ENCODE measurements around the gene KDM3B. TPM values are rescaled to one million over a fixed set of nuclear protein-coding genes. Genes with fewer than 3 reads are reported as not detected.
"Not testable (repeated sequence)": the region's sequence is repeated elsewhere in the genome, so short reads cannot be mapped to it uniquely, and the experiment has no call there.

KDM3B gene
- total and polyA plus RNA-seq, 2 donors: 40.0 to 43.2 TPM

DNA sequence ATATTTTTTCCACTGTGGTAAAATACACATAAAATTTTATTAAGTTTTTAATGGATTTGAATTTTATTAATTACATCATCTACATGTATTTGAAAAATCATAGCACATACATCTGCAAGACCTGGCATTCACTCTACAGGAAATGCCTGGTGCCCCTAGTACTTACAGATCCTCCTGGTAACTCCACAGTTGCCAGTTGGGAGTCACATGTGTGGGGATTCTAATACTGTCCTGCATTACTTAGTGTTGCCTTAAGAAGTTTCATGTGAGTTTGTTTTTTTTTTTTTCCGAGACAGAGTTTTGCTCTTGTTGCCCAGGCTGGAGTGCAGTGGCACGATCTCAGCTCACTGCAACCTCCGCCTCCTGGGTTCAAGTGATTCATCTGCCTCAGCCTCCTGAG lies 18.1 kb downstream of the KDM3B start:
- DNase-seq (ENCODE audit: low read depth in 6 of 9, low spot score in 9 of 9): no peak
- no peaks in the 10 kb centered on the region for H3K4me1 ChIP-seq (ENCODE audit: control insufficient read depth in 2 of 2, insufficient read depth in 2 of 2, low read length in 2 of 2)
- H3K9me3 ChIP-seq (ENCODE audit: control insufficient read depth in 2 of 2, insufficient read depth in 1 of 2, low read length in 1 of 2): no peaks in the 10 kb centered on the region
- H3K36me3 ChIP-seq (ENCODE audit: control insufficient read depth in 2 of 2, insufficient read depth in 2 of 2, low read length in 1 of 2): peaks cover 8 to 21% of the 10 kb centered on the region in 2 donors
- H3K4me3 ChIP-seq (ENCODE audit: low read length in 2 of 2): no peak overlapping the region
- WGBS: 97% methylated on average over 3 of the region's 3 CpGs
- no peaks in the 10 kb centered on the region for H3K27me3 ChIP-seq (ENCODE audit: control insufficient read depth in 2 of 2, insufficient read depth in 1 of 2, low read length in 1 of 2)
- no peak overlapping the region for H3K27ac ChIP-seq (ENCODE audit: low read depth in 1 of 2, low read length in 1 of 2)

GRCh38 chr5:138371454-138371853 lies 19.0 kb downstream of the KDM3B start:
- Histone ChIP-seq H3K36me3 (ENCODE audit: control insufficient read depth in 2 of 2, insufficient read depth in 2 of 2, low read length in 1 of 2) (peaks cover 15 to 28% of the 10 kb centered on the region in 2 donors), H3K27me3 (ENCODE audit: control insufficient read depth in 2 of 2, insufficient read depth in 1 of 2, low read length in 1 of 2) (no peaks in the 10 kb centered on the region), H3K27ac (ENCODE audit: low read depth in 1 of 2, low read length in 1 of 2) (no peak overlapping the region), H3K9me3 (ENCODE audit: control insufficient read depth in 2 of 2, insufficient read depth in 1 of 2, low read length in 1 of 2) (no peaks in the 10 kb centered on the region), H3K4me1 (ENCODE audit: control insufficient read depth in 2 of 2, insufficient read depth in 2 of 2, low read length in 2 of 2) (no peaks in the 10 kb centered on the region), H3K4me3 (ENCODE audit: low read length in 2 of 2) (no peak overlapping the region)
- DNase-seq (ENCODE audit: low read depth in 6 of 9, low spot score in 9 of 9): no peak
- 98% methylated on average over 2 of the region's 2 CpGs for WGBS

DNA sequence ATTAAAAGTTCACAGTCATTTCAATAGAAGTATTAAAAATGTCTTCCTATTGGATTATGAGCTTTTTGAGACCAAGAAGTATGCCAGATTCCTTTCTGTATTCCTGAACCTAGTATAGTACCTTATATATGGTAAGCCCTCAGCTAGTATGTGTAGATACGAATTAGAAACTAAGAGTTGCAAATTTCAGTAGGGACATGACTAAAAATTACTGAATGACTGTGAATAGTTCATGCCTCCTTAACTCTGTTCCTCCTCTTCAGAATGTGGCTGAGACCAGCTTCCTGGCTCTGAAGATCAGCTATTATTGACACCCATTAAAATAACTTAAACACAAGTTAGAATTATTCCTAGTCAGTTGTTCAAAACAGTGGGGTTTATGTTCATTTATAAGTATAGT lies 19.7 kb downstream of the KDM3B start:
- Histone ChIP-seq H3K4me3 (ENCODE audit: low read length in 2 of 2) (no peak overlapping the region), H3K4me1 (ENCODE audit: control insufficient read depth in 2 of 2, insufficient read depth in 2 of 2, low read length in 2 of 2) (no peaks in the 10 kb centered on the region), H3K9me3 (ENCODE audit: control insufficient read depth in 2 of 2, insufficient read depth in 1 of 2, low read length in 1 of 2) (no peaks in the 10 kb centered on the region), H3K27ac (ENCODE audit: low read depth in 1 of 2, low read length in 1 of 2) (no peak overlapping the region), H3K27me3 (ENCODE audit: control insufficient read depth in 2 of 2, insufficient read depth in 1 of 2, low read length in 1 of 2) (no peaks in the 10 kb centered on the region), H3K36me3 (ENCODE audit: control insufficient read depth in 2 of 2, insufficient read depth in 2 of 2, low read length in 1 of 2) (peaks cover 23 to 29% of the 10 kb centered on the region in 2 donors)
- 95% methylated on average over 1 of the region's 1 CpG for WGBS
- no peak for DNase-seq (ENCODE audit: low read depth in 6 of 9, low spot score in 9 of 9)

GRCh38 chr5:138372653-138373052 lies 20.2 kb downstream of the KDM3B start:
- Histone ChIP-seq H3K9me3 (ENCODE audit: control insufficient read depth in 2 of 2, insufficient read depth in 1 of 2, low read length in 1 of 2) (no peaks in the 10 kb centered on the region), H3K27ac (ENCODE audit: low read depth in 1 of 2, low read length in 1 of 2) (no peak overlapping the region), H3K36me3 (ENCODE audit: control insufficient read depth in 2 of 2, insufficient read depth in 2 of 2, low read length in 1 of 2) (peaks cover 27 to 33% of the 10 kb centered on the region in 2 donors), H3K27me3 (ENCODE audit: control insufficient read depth in 2 of 2, insufficient read depth in 1 of 2, low read length in 1 of 2) (no peaks in the 10 kb centered on the region), H3K4me1 (ENCODE audit: control insufficient read depth in 2 of 2, insufficient read depth in 2 of 2, low read length in 2 of 2) (no peaks in the 10 kb centered on the region), H3K4me3 (ENCODE audit: low read length in 2 of 2) (no peak overlapping the region)
- 94% methylated on average over 5 of the region's 5 CpGs for WGBS
- DNase-seq (ENCODE audit: low read depth in 6 of 9, low spot score in 9 of 9): no peak

GRCh38 chr5:138382347-138382746 lies 29.9 kb downstream of the KDM3B start:
- WGBS: 99% methylated on average over 8 of the region's 8 CpGs

DNA sequence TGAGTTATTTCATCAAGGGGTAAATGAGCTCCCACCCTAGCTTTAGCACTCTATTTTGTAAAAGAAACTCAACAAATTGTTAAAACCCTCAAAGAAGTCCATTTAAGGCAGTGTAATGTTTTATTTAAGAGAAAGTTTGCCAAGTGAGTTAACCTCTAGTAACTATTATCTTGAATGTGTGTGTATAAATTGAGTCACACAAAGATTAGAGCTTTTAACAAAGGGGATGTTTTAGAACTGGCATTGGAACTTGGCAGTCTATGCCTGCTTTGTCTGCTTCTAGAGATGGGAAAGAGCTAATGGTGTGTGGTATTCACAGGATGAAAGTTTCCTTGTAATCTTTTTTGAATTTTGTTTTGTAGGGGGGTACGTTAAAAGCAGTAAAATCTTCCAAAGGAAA lies 33.2 kb downstream of the KDM3B start:
- H3K27me3 ChIP-seq (ENCODE audit: control insufficient read depth in 2 of 2, insufficient read depth in 1 of 2, low read length in 1 of 2): no peaks in the 10 kb centered on the region
- no peak overlapping the region for H3K27ac ChIP-seq (ENCODE audit: low read depth in 1 of 2, low read length in 1 of 2)
- H3K36me3 ChIP-seq (ENCODE audit: control insufficient read depth in 2 of 2, insufficient read depth in 2 of 2, low read length in 1 of 2): peaks cover 24 to 62% of the 10 kb centered on the region in 2 donors
- DNase-seq (ENCODE audit: low read depth in 6 of 9, low spot score in 9 of 9): no peak
- no peaks in the 10 kb centered on the region for H3K9me3 ChIP-seq (ENCODE audit: control insufficient read depth in 2 of 2, insufficient read depth in 1 of 2, low read length in 1 of 2)
- 100% methylated on average over 1 of the region's 1 CpG for WGBS
- no peak overlapping the region for H3K4me3 ChIP-seq (ENCODE audit: low read length in 2 of 2)
- H3K4me1 ChIP-seq (ENCODE audit: control insufficient read depth in 2 of 2, insufficient read depth in 2 of 2, low read length in 2 of 2): no peaks in the 10 kb centered on the region

More at GRCh38 chr5:138382347-138382746, 29.9 kb downstream of the KDM3B start:
- H3K4me1 ChIP-seq (ENCODE audit: control insufficient read depth in 2 of 2, insufficient read depth in 2 of 2, low read length in 2 of 2): no peaks in the 10 kb centered on the region
- peaks cover 30 to 75% of the 10 kb centered on the region in 2 donors for H3K36me3 ChIP-seq (ENCODE audit: control insufficient read depth in 2 of 2, insufficient read depth in 2 of 2, low read length in 1 of 2)
- no peak for DNase-seq (ENCODE audit: low read depth in 6 of 9, low spot score in 9 of 9)
- no peak overlapping the region for H3K27ac ChIP-seq (ENCODE audit: low read depth in 1 of 2, low read length in 1 of 2)
- no peaks in the 10 kb centered on the region for H3K27me3 ChIP-seq (ENCODE audit: control insufficient read depth in 2 of 2, insufficient read depth in 1 of 2, low read length in 1 of 2)
- H3K4me3 ChIP-seq (ENCODE audit: low read length in 2 of 2): no peak overlapping the region
- no peaks in the 10 kb centered on the region for H3K9me3 ChIP-seq (ENCODE audit: control insufficient read depth in 2 of 2, insufficient read depth in 1 of 2, low read length in 1 of 2)

DNA sequence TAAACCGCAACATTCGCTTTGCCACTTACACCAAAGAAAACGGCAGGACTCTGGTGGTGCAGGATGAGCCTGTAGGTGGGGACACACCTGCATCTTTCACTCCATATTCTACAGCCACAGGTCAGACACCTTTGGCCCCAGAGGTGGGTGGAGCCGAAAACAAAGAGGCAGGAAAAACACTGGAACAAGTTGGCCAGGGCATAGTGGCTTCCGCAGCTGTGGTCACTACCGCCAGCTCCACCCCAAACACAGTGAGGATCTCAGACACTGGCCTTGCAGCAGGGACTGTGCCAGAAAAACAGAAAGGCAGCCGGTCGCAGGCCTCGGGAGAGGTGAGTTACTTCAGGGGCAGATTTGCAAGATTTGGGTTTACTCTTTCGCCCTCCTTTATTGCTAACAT lies 33.8 kb downstream of the KDM3B start:
- Histone ChIP-seq H3K4me3 (ENCODE audit: low read length in 2 of 2) (no peak overlapping the region), H3K4me1 (ENCODE audit: control insufficient read depth in 2 of 2, insufficient read depth in 2 of 2, low read length in 2 of 2) (no peaks in the 10 kb centered on the region), H3K27me3 (ENCODE audit: control insufficient read depth in 2 of 2, insufficient read depth in 1 of 2, low read length in 1 of 2) (no peaks in the 10 kb centered on the region), H3K36me3 (ENCODE audit: control insufficient read depth in 2 of 2, insufficient read depth in 2 of 2, low read length in 1 of 2) (peaks cover 28 to 65% of the 10 kb centered on the region in 2 donors), H3K9me3 (ENCODE audit: control insufficient read depth in 2 of 2, insufficient read depth in 1 of 2, low read length in 1 of 2) (no peaks in the 10 kb centered on the region), H3K27ac (ENCODE audit: low read depth in 1 of 2, low read length in 1 of 2) (no peak overlapping the region)
- WGBS: 96% methylated on average over 10 of the region's 10 CpGs
- no peak for DNase-seq (ENCODE audit: low read depth in 6 of 9, low spot score in 9 of 9)

DNA sequence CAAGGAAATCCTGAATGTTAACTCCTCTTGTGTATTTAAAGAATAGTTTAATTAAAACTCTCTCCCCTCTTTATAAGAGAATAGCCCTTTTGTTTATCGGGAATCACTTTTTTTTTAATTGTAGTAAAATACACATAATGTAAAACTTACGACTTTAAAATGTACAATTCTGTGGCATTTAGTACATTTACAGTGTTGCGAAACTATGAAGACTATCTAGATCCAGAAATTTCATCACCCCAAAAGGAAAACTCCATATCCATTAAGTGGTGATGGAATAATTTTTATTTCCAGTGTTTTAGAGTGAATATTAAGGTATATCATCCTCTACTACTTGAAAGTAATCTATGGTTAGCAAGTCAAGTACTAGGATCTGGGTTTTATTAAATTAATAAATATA lies 36.8 kb downstream of the KDM3B start:
- H3K36me3 ChIP-seq (ENCODE audit: control insufficient read depth in 2 of 2, insufficient read depth in 2 of 2, low read length in 1 of 2): peaks cover 45 to 69% of the 10 kb centered on the region in 2 donors
- no peaks in the 10 kb centered on the region for H3K9me3 ChIP-seq (ENCODE audit: control insufficient read depth in 2 of 2, insufficient read depth in 1 of 2, low read length in 1 of 2)
- H3K27ac ChIP-seq (ENCODE audit: low read depth in 1 of 2, low read length in 1 of 2): no peak overlapping the region
- H3K27me3 ChIP-seq (ENCODE audit: control insufficient read depth in 2 of 2, insufficient read depth in 1 of 2, low read length in 1 of 2): no peaks in the 10 kb centered on the region
- DNase-seq (ENCODE audit: low read depth in 6 of 9, low spot score in 9 of 9): no peak
- peaks cover 0 to 5% of the 10 kb centered on the region in 2 donors for H3K4me1 ChIP-seq (ENCODE audit: control insufficient read depth in 2 of 2, insufficient read depth in 2 of 2, low read length in 2 of 2)
- no peak overlapping the region for H3K4me3 ChIP-seq (ENCODE audit: low read length in 2 of 2)
- 97% methylated on average over 3 of the region's 3 CpGs for WGBS

GRCh38 chr5:138389911-138390310 lies 37.4 kb downstream of the KDM3B start:
- H3K9me3 ChIP-seq (ENCODE audit: control insufficient read depth in 2 of 2, insufficient read depth in 1 of 2, low read length in 1 of 2); H3K27me3 ChIP-seq (ENCODE audit: control insufficient read depth in 2 of 2, insufficient read depth in 1 of 2, low read length in 1 of 2); DNase-seq (ENCODE audit: low read depth in 6 of 9, low spot score in 9 of 9); H3K4me1 ChIP-seq (ENCODE audit: control insufficient read depth in 2 of 2, insufficient read depth in 2 of 2, low read length in 2 of 2); H3K27ac ChIP-seq (ENCODE audit: low read depth in 1 of 2, low read length in 1 of 2); H3K4me3 ChIP-seq (ENCODE audit: low read length in 2 of 2): not testable (repeated sequence)
- peaks cover 48 to 70% of the 10 kb centered on the region in 2 donors for H3K36me3 ChIP-seq (ENCODE audit: control insufficient read depth in 2 of 2, insufficient read depth in 2 of 2, low read length in 1 of 2)
- 97% methylated on average over 10 of the region's 10 CpGs for WGBS

Measured in thymus (tissue), 11 donors.